GM23338 (cell line): ENCODE measurements around the gene FAM227B.

Experiments
- CREB1 ChIP-seq: fragments of 250-450 bp; sonication (Bioruptor Pico); IDR thresholded peaks from 2 replicates; pipeline ENCODE4 v1.5.0; 2020; ENCODE audit warnings: low read depth, mild to moderate bottlenecking, moderate library complexity
- EZH2 ChIP-seq: fragments of 200-600 bp; sonication (generic); IDR thresholded peaks from one replicate; pipeline ENCODE4 v1.8.0; 2017; ENCODE audit warnings: antibody characterized with exemption, mild to moderate bottlenecking, low read depth; ENCODE audit not compliant: unreplicated experiment
- EZH2phosphoT487 ChIP-seq: fragments of 200-600 bp; sonication (generic); IDR thresholded peaks from one replicate; pipeline ENCODE4 v1.8.1; 2018; ENCODE audit warnings: antibody characterized with exemption; ENCODE audit not compliant: unreplicated experiment
- JUNB ChIP-seq: IDR thresholded peaks from one replicate; pipeline ENCODE4 v1.6.1; 2016; ENCODE audit warnings: antibody characterized with exemption; ENCODE audit not compliant: unreplicated experiment
- NANOG ChIP-seq: IDR thresholded peaks from 2 replicates; pipeline ENCODE4 v1.6.1; 2016; ENCODE audit warnings: antibody characterized with exemption, borderline replicate concordance
- POLR2AphosphoS5 ChIP-seq: IDR thresholded peaks from 2 replicates; pipeline ENCODE4 v1.6.1; 2016; ENCODE audit warnings: antibody characterized with exemption, low read depth
- ZNF114 ChIP-seq: fragments of 250-450 bp; sonication (Bioruptor Pico); IDR thresholded peaks from 2 replicates; pipeline ENCODE4 v1.5.0; 2020; ENCODE audit warnings: mild to moderate bottlenecking, moderate library complexity
- TF ChIP-seq, protein P1 (sequence below), 2 experiments: fragments of 200-600 bp in 1 of 2; sonication (generic) in 1 of 2; conservative IDR thresholded peaks; 2 replicates each; pipeline versions ENCODE4 v1.5.1 to v1.6.1; 2016 to 2017; ENCODE audit warnings: antibody characterized with exemption in 2 of 2, low read depth in 2 of 2, mild to moderate bottlenecking in 2 of 2, moderate library complexity in 1 of 2
- TF ChIP-seq, protein P2 (sequence below): IDR thresholded peaks from 2 replicates; pipeline ENCODE4 v1.6.1; 2016; ENCODE audit warnings: antibody characterized with exemption
- TF ChIP-seq, protein P3 (sequence below): IDR thresholded peaks from one replicate; pipeline ENCODE4 v1.6.1; 2018; ENCODE audit warnings: antibody characterized with exemption; ENCODE audit not compliant: unreplicated experiment

DNA sequence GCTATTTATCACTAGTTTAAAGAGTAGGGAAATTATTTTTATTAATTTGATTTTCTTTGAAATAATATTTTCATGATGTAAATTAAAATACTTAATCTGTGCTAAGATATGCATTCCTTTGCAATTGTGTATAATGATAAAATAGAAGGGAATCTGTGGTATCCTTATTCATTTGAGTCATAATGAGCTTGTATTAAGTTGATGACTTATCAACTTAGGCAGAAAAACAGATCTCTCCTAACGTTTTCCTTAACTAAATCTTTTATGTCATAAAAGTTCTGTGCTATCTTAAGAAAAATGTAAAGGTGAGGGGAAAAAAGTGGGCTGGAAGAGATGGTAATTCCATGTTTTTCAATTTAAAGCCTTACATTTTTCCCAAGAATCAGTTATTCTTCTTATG, 195.7 kb downstream of the FAM227B start:
- TF ChIP-seq, protein P1, sequence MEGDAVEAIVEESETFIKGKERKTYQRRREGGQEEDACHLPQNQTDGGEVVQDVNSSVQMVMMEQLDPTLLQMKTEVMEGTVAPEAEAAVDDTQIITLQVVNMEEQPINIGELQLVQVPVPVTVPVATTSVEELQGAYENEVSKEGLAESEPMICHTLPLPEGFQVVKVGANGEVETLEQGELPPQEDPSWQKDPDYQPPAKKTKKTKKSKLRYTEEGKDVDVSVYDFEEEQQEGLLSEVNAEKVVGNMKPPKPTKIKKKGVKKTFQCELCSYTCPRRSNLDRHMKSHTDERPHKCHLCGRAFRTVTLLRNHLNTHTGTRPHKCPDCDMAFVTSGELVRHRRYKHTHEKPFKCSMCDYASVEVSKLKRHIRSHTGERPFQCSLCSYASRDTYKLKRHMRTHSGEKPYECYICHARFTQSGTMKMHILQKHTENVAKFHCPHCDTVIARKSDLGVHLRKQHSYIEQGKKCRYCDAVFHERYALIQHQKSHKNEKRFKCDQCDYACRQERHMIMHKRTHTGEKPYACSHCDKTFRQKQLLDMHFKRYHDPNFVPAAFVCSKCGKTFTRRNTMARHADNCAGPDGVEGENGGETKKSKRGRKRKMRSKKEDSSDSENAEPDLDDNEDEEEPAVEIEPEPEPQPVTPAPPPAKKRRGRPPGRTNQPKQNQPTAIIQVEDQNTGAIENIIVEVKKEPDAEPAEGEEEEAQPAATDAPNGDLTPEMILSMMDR (conservative IDR thresholded peaks at IDR 0.05; ENCODE audit: low read depth in 2 of 2): no peak
- TF ChIP-seq, protein P2, sequence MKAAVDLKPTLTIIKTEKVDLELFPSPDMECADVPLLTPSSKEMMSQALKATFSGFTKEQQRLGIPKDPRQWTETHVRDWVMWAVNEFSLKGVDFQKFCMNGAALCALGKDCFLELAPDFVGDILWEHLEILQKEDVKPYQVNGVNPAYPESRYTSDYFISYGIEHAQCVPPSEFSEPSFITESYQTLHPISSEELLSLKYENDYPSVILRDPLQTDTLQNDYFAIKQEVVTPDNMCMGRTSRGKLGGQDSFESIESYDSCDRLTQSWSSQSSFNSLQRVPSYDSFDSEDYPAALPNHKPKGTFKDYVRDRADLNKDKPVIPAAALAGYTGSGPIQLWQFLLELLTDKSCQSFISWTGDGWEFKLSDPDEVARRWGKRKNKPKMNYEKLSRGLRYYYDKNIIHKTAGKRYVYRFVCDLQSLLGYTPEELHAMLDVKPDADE: no peak
- TF ChIP-seq POLR2AphosphoS5 (no peak), NANOG (no peak), EZH2 (no peak), ZNF114 (CRISPR knock-in tag) (no peak), EZH2phosphoT487 (no peak), JUNB (no peak), CREB1 (CRISPR knock-in tag) (no peak)
- TF ChIP-seq, protein P3, sequence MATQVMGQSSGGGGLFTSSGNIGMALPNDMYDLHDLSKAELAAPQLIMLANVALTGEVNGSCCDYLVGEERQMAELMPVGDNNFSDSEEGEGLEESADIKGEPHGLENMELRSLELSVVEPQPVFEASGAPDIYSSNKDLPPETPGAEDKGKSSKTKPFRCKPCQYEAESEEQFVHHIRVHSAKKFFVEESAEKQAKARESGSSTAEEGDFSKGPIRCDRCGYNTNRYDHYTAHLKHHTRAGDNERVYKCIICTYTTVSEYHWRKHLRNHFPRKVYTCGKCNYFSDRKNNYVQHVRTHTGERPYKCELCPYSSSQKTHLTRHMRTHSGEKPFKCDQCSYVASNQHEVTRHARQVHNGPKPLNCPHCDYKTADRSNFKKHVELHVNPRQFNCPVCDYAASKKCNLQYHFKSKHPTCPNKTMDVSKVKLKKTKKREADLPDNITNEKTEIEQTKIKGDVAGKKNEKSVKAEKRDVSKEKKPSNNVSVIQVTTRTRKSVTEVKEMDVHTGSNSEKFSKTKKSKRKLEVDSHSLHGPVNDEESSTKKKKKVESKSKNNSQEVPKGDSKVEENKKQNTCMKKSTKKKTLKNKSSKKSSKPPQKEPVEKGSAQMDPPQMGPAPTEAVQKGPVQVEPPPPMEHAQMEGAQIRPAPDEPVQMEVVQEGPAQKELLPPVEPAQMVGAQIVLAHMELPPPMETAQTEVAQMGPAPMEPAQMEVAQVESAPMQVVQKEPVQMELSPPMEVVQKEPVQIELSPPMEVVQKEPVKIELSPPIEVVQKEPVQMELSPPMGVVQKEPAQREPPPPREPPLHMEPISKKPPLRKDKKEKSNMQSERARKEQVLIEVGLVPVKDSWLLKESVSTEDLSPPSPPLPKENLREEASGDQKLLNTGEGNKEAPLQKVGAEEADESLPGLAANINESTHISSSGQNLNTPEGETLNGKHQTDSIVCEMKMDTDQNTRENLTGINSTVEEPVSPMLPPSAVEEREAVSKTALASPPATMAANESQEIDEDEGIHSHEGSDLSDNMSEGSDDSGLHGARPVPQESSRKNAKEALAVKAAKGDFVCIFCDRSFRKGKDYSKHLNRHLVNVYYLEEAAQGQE: no peak
